Measurements from ENCODE around the gene ANKRD62.

GRCh38 chr18:12062974-12063373 lies 30.7 kb upstream of the ANKRD62 start:
- no peak for TF ChIP-seq ZNF626 (tag by site-specific recombination; IDR thresholded peaks at IDR 0.05)
- no peak for TF ChIP-seq PRDM10 (tag by site-specific recombination; IDR thresholded peaks at IDR 0.05)
- TF ChIP-seq ATF2 (tag by site-specific recombination; IDR thresholded peaks at IDR 0.05; ENCODE audit: low read depth) = no peak
- no peak for TF ChIP-seq YY1 (tag by site-specific recombination; IDR thresholded peaks at IDR 0.05)
- TF ChIP-seq ZNF341 (tag by site-specific recombination; IDR thresholded peaks at IDR 0.05; ENCODE audit: low read depth) = no peak
- TF ChIP-seq CTCF (tag by site-specific recombination; IDR thresholded peaks at IDR 0.05) = no peak
- TF ChIP-seq ZNF76 (tag by site-specific recombination; IDR thresholded peaks at IDR 0.05; ENCODE audit: borderline replicate concordance, low read depth) = no peak
- no peak for TF ChIP-seq ZNF274 (IDR thresholded peaks at IDR 0.05; ENCODE audit: low read length)
- TF ChIP-seq ZNF274 (tag by site-specific recombination; IDR thresholded peaks at IDR 0.05; ENCODE audit: borderline replicate concordance) = no peak
- no peak for TF ChIP-seq PBX3 (CRISPR knock-in tag; IDR thresholded peaks at IDR 0.05)
- no peak for TF ChIP-seq REST (tag by site-specific recombination; IDR thresholded peaks at IDR 0.05)

All from HEK293 (cell line).